ENCODE results near the gene RNF213.

Gene RNF213

GRCh38 chr17:80358131-80358530, 97.5 kb downstream of the RNF213 start:
- H3K27ac ChIP-seq (ENCODE audit: low read depth, low read length, poor library complexity, severe bottlenecking) = no peak overlapping the region
- H3F3A ChIP-seq (ENCODE audit: insufficient read depth, low read length) = no peaks in the 10 kb centered on the region
- no peak overlapping the region for H3K4me2 ChIP-seq (ENCODE audit: low read length)
- H4K20me1 ChIP-seq (ENCODE audit: insufficient read depth, low read length) = no peaks in the 10 kb centered on the region
- no peak overlapping the region for H3K4me3 ChIP-seq (ENCODE audit: low read depth, low read length, poor library complexity, severe bottlenecking)
- no peak overlapping the region for H2AFZ ChIP-seq (ENCODE audit: low read length)
- no peaks in the 10 kb centered on the region for H3K27me3 ChIP-seq (ENCODE audit: insufficient read depth, low read length)
- no peaks in the 10 kb centered on the region for H3K79me2 ChIP-seq (ENCODE audit: insufficient read depth, low read length)
- H3K9me2 ChIP-seq (ENCODE audit: low read depth, low read length) = no peaks in the 10 kb centered on the region
- no peak overlapping the region for H3K9ac ChIP-seq (ENCODE audit: low read length)
- H3K4me1 ChIP-seq (ENCODE audit: insufficient read depth, low read length, severe bottlenecking) = no peaks in the 10 kb centered on the region
- H3K9me3 ChIP-seq (ENCODE audit: low read length) = no peaks in the 10 kb centered on the region
- no peak for TF ChIP-seq CTCF (IDR thresholded peaks at IDR 0.05; ENCODE audit: low read length)
- no peak for TF ChIP-seq EZH2 (IDR thresholded peaks at IDR 0.05; ENCODE audit: borderline replicate concordance, low read length)
- peaks cover 30% of the 10 kb centered on the region for H3K36me3 ChIP-seq (ENCODE audit: insufficient read depth, low read length)

GRCh38 chr17:80358861-80359260, 98.2 kb downstream of the RNF213 start:
- H3K4me2 ChIP-seq (ENCODE audit: low read length) = no peak overlapping the region
- H2AFZ ChIP-seq (ENCODE audit: low read length) = no peak overlapping the region
- no peaks in the 10 kb centered on the region for H3K9me2 ChIP-seq (ENCODE audit: low read depth, low read length)
- H3K4me3 ChIP-seq (ENCODE audit: low read depth, low read length, poor library complexity, severe bottlenecking) = no peak overlapping the region
- H3K27ac ChIP-seq (ENCODE audit: low read depth, low read length, poor library complexity, severe bottlenecking) = no peak overlapping the region
- TF ChIP-seq CTCF (IDR thresholded peaks at IDR 0.05; ENCODE audit: low read length) (no peak), EZH2 (IDR thresholded peaks at IDR 0.05; ENCODE audit: borderline replicate concordance, low read length) (no peak)
- H3K4me1 ChIP-seq (ENCODE audit: insufficient read depth, low read length, severe bottlenecking) = no peaks in the 10 kb centered on the region
- no peaks in the 10 kb centered on the region for H3K9me3 ChIP-seq (ENCODE audit: low read length)
- H4K20me1 ChIP-seq (ENCODE audit: insufficient read depth, low read length) = no peaks in the 10 kb centered on the region
- peaks cover 37% of the 10 kb centered on the region for H3K36me3 ChIP-seq (ENCODE audit: insufficient read depth, low read length)
- H3K9ac ChIP-seq (ENCODE audit: low read length) = no peak overlapping the region
- no peaks in the 10 kb centered on the region for H3F3A ChIP-seq (ENCODE audit: insufficient read depth, low read length)
- H3K27me3 ChIP-seq (ENCODE audit: insufficient read depth, low read length) = no peaks in the 10 kb centered on the region
- H3K79me2 ChIP-seq (ENCODE audit: insufficient read depth, low read length) = no peaks in the 10 kb centered on the region

- Histone ChIP-seq H3K27ac (ENCODE audit: low read depth, low read length, poor library complexity, severe bottlenecking) (no peak overlapping the region), H3K4me1 (ENCODE audit: insufficient read depth, low read length, severe bottlenecking) (no peaks in the 10 kb centered on the region), H4K20me1 (ENCODE audit: insufficient read depth, low read length) (no peaks in the 10 kb centered on the region), H3K9me3 (ENCODE audit: low read length) (no peaks in the 10 kb centered on the region), H3K9ac (ENCODE audit: low read length) (no peak overlapping the region), H3K4me2 (ENCODE audit: low read length) (no peak overlapping the region), H3K4me3 (ENCODE audit: low read depth, low read length, poor library complexity, severe bottlenecking) (no peak overlapping the region), H3K79me2 (ENCODE audit: insufficient read depth, low read length) (no peaks in the 10 kb centered on the region), H3K27me3 (ENCODE audit: insufficient read depth, low read length) (no peaks in the 10 kb centered on the region), H3K36me3 (ENCODE audit: insufficient read depth, low read length) (peaks cover 39% of the 10 kb centered on the region), H3F3A (ENCODE audit: insufficient read depth, low read length) (no peaks in the 10 kb centered on the region), H2AFZ (ENCODE audit: low read length) (no peak overlapping the region), H3K9me2 (ENCODE audit: low read depth, low read length) (no peaks in the 10 kb centered on the region)
- no peak for TF ChIP-seq EZH2 (IDR thresholded peaks at IDR 0.05; ENCODE audit: borderline replicate concordance, low read length)
- no peak for TF ChIP-seq CTCF (IDR thresholded peaks at IDR 0.05; ENCODE audit: low read length)
Observed at GRCh38 chr17:80359422-80360110, 98.9 kb downstream of the RNF213 start.
